Breast epithelium (tissue), 3 donors: ENCODE data around the gene AGER.

Experiments used
- POLR2A ChIP-seq: fragments of 450-650 bp; IDR thresholded peaks from one replicate; pipeline ENCODE4 v1.6.1; 2016; ENCODE audit warnings: antibody characterized with exemption, mild to moderate bottlenecking, moderate library complexity
- POLR2AphosphoS5 ChIP-seq, 3 donors: sonication (generic); formaldehyde crosslinking; IDR thresholded peaks; one replicate each; pipeline ENCODE4 v1.6.1; 2017; ENCODE audit warnings: antibody characterized with exemption in 3 of 3
- TF ChIP-seq, protein P1 (sequence below), 3 donors: fragments of 450-650 bp; IDR thresholded peaks; one replicate each; pipeline ENCODE4 v1.5.1; 2016 to 2017; ENCODE audit warnings: antibody characterized with exemption in 3 of 3, mild to moderate bottlenecking in 3 of 3, moderate library complexity in 3 of 3

DNA sequence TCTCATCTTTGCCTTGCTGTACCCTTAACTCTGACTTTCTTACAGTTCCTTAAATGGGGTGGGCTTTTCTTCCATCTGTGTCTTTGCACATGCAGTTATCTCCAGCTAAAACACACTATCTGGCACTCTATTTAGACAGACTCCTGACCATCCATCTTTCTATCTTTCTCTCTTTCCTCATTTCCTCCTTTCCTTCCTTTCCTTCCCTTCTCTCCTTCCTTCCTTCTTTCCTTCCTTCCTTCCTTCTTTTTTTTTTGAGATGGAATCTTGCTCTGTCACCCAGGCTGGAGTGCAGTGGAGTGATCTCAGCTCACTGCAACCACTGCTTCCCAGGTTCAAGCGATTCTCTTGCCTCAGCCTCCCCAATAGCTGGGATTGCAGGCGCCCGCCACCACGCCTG lies 31.6 kb upstream of the AGER start:
- TF ChIP-seq POLR2AphosphoS5 (IDR thresholded peaks at IDR 0.05) (no peak), POLR2A (no peak)
- TF ChIP-seq, protein P1, sequence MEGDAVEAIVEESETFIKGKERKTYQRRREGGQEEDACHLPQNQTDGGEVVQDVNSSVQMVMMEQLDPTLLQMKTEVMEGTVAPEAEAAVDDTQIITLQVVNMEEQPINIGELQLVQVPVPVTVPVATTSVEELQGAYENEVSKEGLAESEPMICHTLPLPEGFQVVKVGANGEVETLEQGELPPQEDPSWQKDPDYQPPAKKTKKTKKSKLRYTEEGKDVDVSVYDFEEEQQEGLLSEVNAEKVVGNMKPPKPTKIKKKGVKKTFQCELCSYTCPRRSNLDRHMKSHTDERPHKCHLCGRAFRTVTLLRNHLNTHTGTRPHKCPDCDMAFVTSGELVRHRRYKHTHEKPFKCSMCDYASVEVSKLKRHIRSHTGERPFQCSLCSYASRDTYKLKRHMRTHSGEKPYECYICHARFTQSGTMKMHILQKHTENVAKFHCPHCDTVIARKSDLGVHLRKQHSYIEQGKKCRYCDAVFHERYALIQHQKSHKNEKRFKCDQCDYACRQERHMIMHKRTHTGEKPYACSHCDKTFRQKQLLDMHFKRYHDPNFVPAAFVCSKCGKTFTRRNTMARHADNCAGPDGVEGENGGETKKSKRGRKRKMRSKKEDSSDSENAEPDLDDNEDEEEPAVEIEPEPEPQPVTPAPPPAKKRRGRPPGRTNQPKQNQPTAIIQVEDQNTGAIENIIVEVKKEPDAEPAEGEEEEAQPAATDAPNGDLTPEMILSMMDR (IDR thresholded peaks at IDR 0.05) = no peak
